ENCODE data around the gene EPC2. TPM values are rescaled to one million over a fixed set of nuclear protein-coding genes. Genes with fewer than 3 reads are reported as not detected.

EPC2 gene
- total RNA-seq, 1 experiment from 2014 or later, result 19.6 TPM

DNA sequence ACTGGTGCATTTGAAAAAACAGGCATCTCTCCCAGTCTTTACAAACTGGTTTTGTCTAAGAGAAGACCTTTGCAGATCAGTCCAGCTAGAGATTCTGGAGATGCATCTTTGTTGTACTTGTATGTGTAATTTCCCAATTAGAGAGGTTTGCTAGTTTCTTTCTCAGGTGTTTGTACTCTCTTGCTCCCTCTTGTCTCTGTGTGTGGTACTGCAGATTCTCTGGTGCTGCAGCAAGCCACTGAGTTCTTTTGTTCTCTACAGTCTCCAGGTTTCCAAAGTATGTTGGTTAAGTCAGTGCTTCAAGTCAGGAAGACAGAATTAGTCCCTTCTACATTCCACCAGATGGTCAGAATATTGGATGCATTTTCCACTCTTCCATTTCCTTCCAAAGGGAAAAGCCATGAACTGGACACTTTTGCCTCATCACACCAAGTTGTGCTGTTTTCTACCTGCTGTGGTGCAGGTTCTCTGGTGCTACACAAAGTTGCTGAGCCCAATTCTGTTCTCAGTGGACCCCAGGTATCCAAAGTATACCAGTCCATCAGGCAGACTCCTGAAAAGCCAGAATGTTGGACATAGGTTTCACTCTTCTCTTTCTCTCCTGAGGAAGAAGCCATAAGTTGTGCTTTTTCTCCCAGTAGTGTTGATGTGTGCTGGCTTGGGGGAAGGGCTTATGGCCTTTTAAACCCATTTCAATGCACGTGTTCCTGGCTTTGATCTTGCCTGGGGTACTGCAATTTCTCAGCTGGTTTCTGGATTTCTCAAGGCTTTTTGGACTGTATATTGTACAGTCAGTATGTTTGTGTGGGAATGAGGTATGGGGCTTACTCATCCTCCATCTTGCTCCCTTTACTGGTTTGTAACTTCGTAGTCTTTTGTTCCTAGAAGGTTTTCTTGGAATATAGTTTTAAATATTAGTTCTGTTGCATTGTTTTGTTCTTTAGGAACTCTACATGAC lies 29.8 kb downstream of the EPC2 start:
- ChIA-PET RAD21 (ENCODE audit: low non-redundant PET in 1 of 2, low total read pairs in 2 of 2, uncharacterized antibody in 2 of 2, unreplicated experiment in 2 of 2) (no interaction called here), POLR2A (no interaction called here), CTCF (no interaction called here)
- Histone ChIP-seq H4K20me1 (ENCODE audit: insufficient read depth) (peaks cover 13% of the 10 kb centered on the region; the same call in 1 of the 2 replicates), H3K4me1 (ENCODE audit: control insufficient read depth in 1 of 2, insufficient read depth in 2 of 2, low read length in 2 of 2) (peaks cover 13 to 16% of the 10 kb centered on the region in 2 experiments; a peak in 3 of 4 replicates), H3K27me3 (ENCODE audit: insufficient read depth, low read length) (no peaks in the 10 kb centered on the region), H3K79me2 (ENCODE audit: insufficient read depth, low read length) (peaks cover 88% of the 10 kb centered on the region), H2AFZ (ENCODE audit: low read depth, low read length, poor library complexity, severe bottlenecking) (no peak overlapping the region), H3K4me2 (ENCODE audit: low read length) (no peak overlapping the region), H3K9me3 (ENCODE audit: control insufficient read depth in 1 of 2, insufficient read depth in 1 of 2, low read depth in 1 of 2, low read length in 2 of 2) (no peaks in the 10 kb centered on the region), H3K9ac (ENCODE audit: low read length) (no peak overlapping the region), H3K27ac (ENCODE audit: low read depth, low read length) (no peak overlapping the region), H3K36me3 (ENCODE audit: control insufficient read depth in 1 of 2, insufficient read depth in 2 of 2, low read length in 2 of 2) (no peaks in the 10 kb centered on the region), H3K9me2 (ENCODE audit: insufficient read depth) (no peaks in the 10 kb centered on the region), H3K4me3 (replicated peaks in 1 of 2; ENCODE audit: low read depth in 1 of 2, low read length in 2 of 2) (no peak overlapping the region)
- intact Hi-C loops (cut with micrococcal nuclease), result no loop called here
- TF ChIP-seq, protein P1, sequence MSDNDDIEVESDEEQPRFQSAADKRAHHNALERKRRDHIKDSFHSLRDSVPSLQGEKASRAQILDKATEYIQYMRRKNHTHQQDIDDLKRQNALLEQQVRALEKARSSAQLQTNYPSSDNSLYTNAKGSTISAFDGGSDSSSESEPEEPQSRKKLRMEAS (IDR thresholded peaks at IDR 0.05), result no peak
- TF ChIP-seq, protein P2, sequence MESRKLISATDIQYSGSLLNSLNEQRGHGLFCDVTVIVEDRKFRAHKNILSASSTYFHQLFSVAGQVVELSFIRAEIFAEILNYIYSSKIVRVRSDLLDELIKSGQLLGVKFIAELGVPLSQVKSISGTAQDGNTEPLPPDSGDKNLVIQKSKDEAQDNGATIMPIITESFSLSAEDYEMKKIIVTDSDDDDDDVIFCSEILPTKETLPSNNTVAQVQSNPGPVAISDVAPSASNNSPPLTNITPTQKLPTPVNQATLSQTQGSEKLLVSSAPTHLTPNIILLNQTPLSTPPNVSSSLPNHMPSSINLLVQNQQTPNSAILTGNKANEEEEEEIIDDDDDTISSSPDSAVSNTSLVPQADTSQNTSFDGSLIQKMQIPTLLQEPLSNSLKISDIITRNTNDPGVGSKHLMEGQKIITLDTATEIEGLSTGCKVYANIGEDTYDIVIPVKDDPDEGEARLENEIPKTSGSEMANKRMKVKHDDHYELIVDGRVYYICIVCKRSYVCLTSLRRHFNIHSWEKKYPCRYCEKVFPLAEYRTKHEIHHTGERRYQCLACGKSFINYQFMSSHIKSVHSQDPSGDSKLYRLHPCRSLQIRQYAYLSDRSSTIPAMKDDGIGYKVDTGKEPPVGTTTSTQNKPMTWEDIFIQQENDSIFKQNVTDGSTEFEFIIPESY (IDR thresholded peaks at IDR 0.05; ENCODE audit: extremely low read depth, insufficient replicate concordance, low read length), result no peak
- TF ChIP-seq SP1 (IDR thresholded peaks at IDR 0.05; ENCODE audit: low read depth), result no peak
- TF ChIP-seq RAD21 (IDR thresholded peaks at IDR 0.05; ENCODE audit: low read depth), result peak; percentile 36
- no peak for TF ChIP-seq SRF (IDR thresholded peaks at IDR 0.05; ENCODE audit: low read depth)
- no peak for TF ChIP-seq SIN3A (IDR thresholded peaks at IDR 0.05; ENCODE audit: low read depth)
- TF ChIP-seq EZH2phosphoT487 (IDR thresholded peaks at IDR 0.05; ENCODE audit: borderline replicate concordance), result no peak
- no peak for TF ChIP-seq YY1 (IDR thresholded peaks at IDR 0.05; ENCODE audit: extremely low read depth, insufficient replicate concordance, low read depth, low read length)
- TF ChIP-seq TCF7L2 (IDR thresholded peaks at IDR 0.05; ENCODE audit: borderline replicate concordance, extremely low read depth, insufficient read depth, insufficient read length), result no peak
- TF ChIP-seq, protein P3, sequence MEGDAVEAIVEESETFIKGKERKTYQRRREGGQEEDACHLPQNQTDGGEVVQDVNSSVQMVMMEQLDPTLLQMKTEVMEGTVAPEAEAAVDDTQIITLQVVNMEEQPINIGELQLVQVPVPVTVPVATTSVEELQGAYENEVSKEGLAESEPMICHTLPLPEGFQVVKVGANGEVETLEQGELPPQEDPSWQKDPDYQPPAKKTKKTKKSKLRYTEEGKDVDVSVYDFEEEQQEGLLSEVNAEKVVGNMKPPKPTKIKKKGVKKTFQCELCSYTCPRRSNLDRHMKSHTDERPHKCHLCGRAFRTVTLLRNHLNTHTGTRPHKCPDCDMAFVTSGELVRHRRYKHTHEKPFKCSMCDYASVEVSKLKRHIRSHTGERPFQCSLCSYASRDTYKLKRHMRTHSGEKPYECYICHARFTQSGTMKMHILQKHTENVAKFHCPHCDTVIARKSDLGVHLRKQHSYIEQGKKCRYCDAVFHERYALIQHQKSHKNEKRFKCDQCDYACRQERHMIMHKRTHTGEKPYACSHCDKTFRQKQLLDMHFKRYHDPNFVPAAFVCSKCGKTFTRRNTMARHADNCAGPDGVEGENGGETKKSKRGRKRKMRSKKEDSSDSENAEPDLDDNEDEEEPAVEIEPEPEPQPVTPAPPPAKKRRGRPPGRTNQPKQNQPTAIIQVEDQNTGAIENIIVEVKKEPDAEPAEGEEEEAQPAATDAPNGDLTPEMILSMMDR (IDR thresholded peaks at IDR 0.05 in 2 of 3, conservative IDR thresholded peaks at IDR 0.05 in 1 of 3; ENCODE audit: borderline replicate concordance in 1 of 3, insufficient read depth in 1 of 3, low read depth in 2 of 3, low read length in 2 of 3), result peak; percentile 9 to 74 (median 71); a peak in 4 of 6 replicates
- TF ChIP-seq, protein P4, sequence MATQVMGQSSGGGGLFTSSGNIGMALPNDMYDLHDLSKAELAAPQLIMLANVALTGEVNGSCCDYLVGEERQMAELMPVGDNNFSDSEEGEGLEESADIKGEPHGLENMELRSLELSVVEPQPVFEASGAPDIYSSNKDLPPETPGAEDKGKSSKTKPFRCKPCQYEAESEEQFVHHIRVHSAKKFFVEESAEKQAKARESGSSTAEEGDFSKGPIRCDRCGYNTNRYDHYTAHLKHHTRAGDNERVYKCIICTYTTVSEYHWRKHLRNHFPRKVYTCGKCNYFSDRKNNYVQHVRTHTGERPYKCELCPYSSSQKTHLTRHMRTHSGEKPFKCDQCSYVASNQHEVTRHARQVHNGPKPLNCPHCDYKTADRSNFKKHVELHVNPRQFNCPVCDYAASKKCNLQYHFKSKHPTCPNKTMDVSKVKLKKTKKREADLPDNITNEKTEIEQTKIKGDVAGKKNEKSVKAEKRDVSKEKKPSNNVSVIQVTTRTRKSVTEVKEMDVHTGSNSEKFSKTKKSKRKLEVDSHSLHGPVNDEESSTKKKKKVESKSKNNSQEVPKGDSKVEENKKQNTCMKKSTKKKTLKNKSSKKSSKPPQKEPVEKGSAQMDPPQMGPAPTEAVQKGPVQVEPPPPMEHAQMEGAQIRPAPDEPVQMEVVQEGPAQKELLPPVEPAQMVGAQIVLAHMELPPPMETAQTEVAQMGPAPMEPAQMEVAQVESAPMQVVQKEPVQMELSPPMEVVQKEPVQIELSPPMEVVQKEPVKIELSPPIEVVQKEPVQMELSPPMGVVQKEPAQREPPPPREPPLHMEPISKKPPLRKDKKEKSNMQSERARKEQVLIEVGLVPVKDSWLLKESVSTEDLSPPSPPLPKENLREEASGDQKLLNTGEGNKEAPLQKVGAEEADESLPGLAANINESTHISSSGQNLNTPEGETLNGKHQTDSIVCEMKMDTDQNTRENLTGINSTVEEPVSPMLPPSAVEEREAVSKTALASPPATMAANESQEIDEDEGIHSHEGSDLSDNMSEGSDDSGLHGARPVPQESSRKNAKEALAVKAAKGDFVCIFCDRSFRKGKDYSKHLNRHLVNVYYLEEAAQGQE (IDR thresholded peaks at IDR 0.05; ENCODE audit: low read depth), result no peak
- peak; percentile 28 for DNase-seq (ENCODE audit: low read depth, low spot score)
- no TSS peak for BruUV-seq (replicated peaks)
- peak; percentile 85 for ATAC-seq

Data from HCT116 (cell line).